MCF 10A (cell line): ENCODE measurements around the gene YWHAQ. TPM values are rescaled to one million over a fixed set of nuclear protein-coding genes. Genes with fewer than 3 reads are reported as not detected.

Experiments
- BruUV-seq: library from RNA; stranded (reverse); fragments of 400-500 nt; replicated peaks from 2 replicates; lab custom pipeline; 2021; lab: Mats Ljungman, UMichigan
- CTCF ChIA-PET: fragments of 300-600 bp; sonication (Branson Sonifier 250); formaldehyde crosslinking; extraction: SDS; loops from one replicate; lab custom pipeline; 2021; ENCODE audit warnings: antibody characterized with exemption, inconsistent platforms; lab: Yijun Ruan, JAX
- POLR2A ChIA-PET: fragments of 300-600, 350-650 bp; sonication (Branson Sonifier 250); formaldehyde crosslinking; extraction: SDS; loops from one replicate; lab custom pipeline; 2020; ENCODE audit warnings: antibody characterized with exemption, inconsistent platforms; lab: Yijun Ruan, JAX
- DNase-seq: peaks from one replicate; pipeline ENCODE4 v3.0.0-alpha.2; 2018; ENCODE audit not compliant: unreplicated experiment
- H3K27ac Mint-ChIP-seq: one replicate; pipeline ENCODE4 v1.8.0; 2022; ENCODE audit warnings: mild to moderate bottlenecking, low read depth, mixed read lengths; ENCODE audit not compliant: unreplicated experiment
- H3K27me3 Mint-ChIP-seq: one replicate; pipeline ENCODE4 v1.8.0; 2022; ENCODE audit warnings: mixed read lengths; ENCODE audit not compliant: insufficient read depth, unreplicated experiment
- H3K36me3 Mint-ChIP-seq: one replicate; pipeline ENCODE4 v1.8.0; 2022; ENCODE audit warnings: mild to moderate bottlenecking, moderate library complexity, mixed read lengths; ENCODE audit not compliant: insufficient read depth, unreplicated experiment
- H3K4me1 Mint-ChIP-seq: one replicate; pipeline ENCODE4 v1.8.0; 2022; ENCODE audit warnings: mixed read lengths; ENCODE audit not compliant: insufficient read depth, unreplicated experiment
- H3K4me3 Mint-ChIP-seq: one replicate; pipeline ENCODE4 v1.8.0; 2022; ENCODE audit warnings: mild to moderate bottlenecking, moderate library complexity, mixed read lengths; ENCODE audit not compliant: unreplicated experiment
- H3K9me3 Mint-ChIP-seq: one replicate; pipeline ENCODE4 v1.8.0; 2022; ENCODE audit warnings: mixed read lengths; ENCODE audit not compliant: unreplicated experiment
- CTCF ChIP-seq: fragments of 200-600 bp; IDR thresholded peaks from one replicate; pipeline ENCODE4 v1.8.0; 2022; ENCODE audit warnings: antibody characterized with exemption, mild to moderate bottlenecking; ENCODE audit not compliant: unreplicated experiment
- intact Hi-C: fragments of 100-400 bp; cut with micrococcal nuclease; formaldehyde crosslinking; loops from 2 replicates; pipeline ENCODE4 v1.14.1; 2022
- total RNA-seq: library from RNA; stranded (reverse); gene quantifications from 2 replicates; pipeline ENCODE4 v1.2.3, GENCODE V29; 2022

YWHAQ gene
- total RNA-seq, 1 experiment from 2014 or later: 239 TPM

GRCh38 chr2:9649261-9649660 lies 18.5 kb upstream of the YWHAQ start:
- DNase-seq: no peak
- ChIA-PET POLR2A (no interaction called here), CTCF (no interaction called here)
- Mint-ChIP-seq H3K27me3 (peaks cover 13% of the 10 kb centered on the region), H3K4me1 (no peaks in the 10 kb centered on the region), H3K27ac (no peak overlapping the region), H3K4me3 (no peak overlapping the region), H3K9me3 (peaks cover 8% of the 10 kb centered on the region), H3K36me3 (no peaks in the 10 kb centered on the region)
- no peak for TF ChIP-seq CTCF
- intact Hi-C loops: no loop called here
- BruUV-seq: no TSS peak

GRCh38 chr2:9648821-9649220 lies 18.0 kb upstream of the YWHAQ start:
- Mint-ChIP-seq H3K4me1 (no peaks in the 10 kb centered on the region), H3K9me3 (peaks cover 8% of the 10 kb centered on the region), H3K36me3 (no peaks in the 10 kb centered on the region), H3K27ac (no peak overlapping the region), H3K27me3 (peaks cover 13% of the 10 kb centered on the region), H3K4me3 (no peak overlapping the region)
- TF ChIP-seq CTCF: no peak
- POLR2A ChIA-PET: no interaction called here
- intact Hi-C loops: no loop called here
- no TSS peak for BruUV-seq
- CTCF ChIA-PET: no interaction called here
- DNase-seq: no peak

GRCh38 chr2:9647884-9648283 lies 17.1 kb upstream of the YWHAQ start:
- POLR2A ChIA-PET: interaction anchor here (0.6 to 0.9 kb wide), 2 partner anchors 8 to 28 kb away, joined by 3 to 4 read pairs; no protein-coding TSS in a partner anchor
- no peak overlapping the region for H3K27ac Mint-ChIP-seq
- H3K4me3 Mint-ChIP-seq: no peak overlapping the region
- CTCF ChIA-PET: interaction anchor here (0.6 kb wide), 1 partner anchor 29 kb away, joined by 4 read pairs; no protein-coding TSS in a partner anchor
- peaks cover 13% of the 10 kb centered on the region for H3K27me3 Mint-ChIP-seq
- TF ChIP-seq CTCF: no peak
- no TSS peak for BruUV-seq
- DNase-seq: no peak
- intact Hi-C loops: no loop called here
- H3K36me3 Mint-ChIP-seq: no peaks in the 10 kb centered on the region
- H3K4me1 Mint-ChIP-seq: no peaks in the 10 kb centered on the region
- peaks cover 8% of the 10 kb centered on the region for H3K9me3 Mint-ChIP-seq

GRCh38 chr2:9646196-9647030 lies 15.6 kb upstream of the YWHAQ start:
- peaks cover 5% of the 10 kb centered on the region for H3K4me1 Mint-ChIP-seq
- no peak overlapping the region for H3K27ac Mint-ChIP-seq
- H3K9me3 Mint-ChIP-seq: no peaks in the 10 kb centered on the region
- H3K27me3 Mint-ChIP-seq: peaks cover under 1% of the 10 kb centered on the region
- no TSS peak for BruUV-seq
- DNase-seq: no peak
- TF ChIP-seq CTCF: no peak
- H3K36me3 Mint-ChIP-seq: no peaks in the 10 kb centered on the region
- ChIA-PET POLR2A (interaction anchor here (0.7 to 0.9 kb wide), 2 partner anchors 9 to 19 kb away, joined by 3 to 4 read pairs; no protein-coding TSS in a partner anchor), CTCF (no interaction called here)
- no peak overlapping the region for H3K4me3 Mint-ChIP-seq
- intact Hi-C loops: no loop called here
